AG09319 (cell line): ENCODE results near the gene KISS1.
"Not testable (repeated sequence)": the region's sequence is repeated elsewhere in the genome, so short reads cannot be mapped to it uniquely, and the experiment has no call there.

Experiments used
- DNase-seq: peaks from one replicate; pipeline ENCODE4 v3.0.0-alpha.2; 2010; ENCODE audit warnings: low read depth; ENCODE audit errors: extremely low read depth
- TF ChIP-seq, protein P1 (sequence below): IDR thresholded peaks from 2 replicates; pipeline ENCODE4 v1.5.1; 2011; ENCODE audit warnings: low read depth, mild to moderate bottlenecking, inconsistent platforms, low read length, moderate library complexity

Gene KISS1, protein sequence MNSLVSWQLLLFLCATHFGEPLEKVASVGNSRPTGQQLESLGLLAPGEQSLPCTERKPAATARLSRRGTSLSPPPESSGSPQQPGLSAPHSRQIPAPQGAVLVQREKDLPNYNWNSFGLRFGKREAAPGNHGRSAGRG

DNA sequence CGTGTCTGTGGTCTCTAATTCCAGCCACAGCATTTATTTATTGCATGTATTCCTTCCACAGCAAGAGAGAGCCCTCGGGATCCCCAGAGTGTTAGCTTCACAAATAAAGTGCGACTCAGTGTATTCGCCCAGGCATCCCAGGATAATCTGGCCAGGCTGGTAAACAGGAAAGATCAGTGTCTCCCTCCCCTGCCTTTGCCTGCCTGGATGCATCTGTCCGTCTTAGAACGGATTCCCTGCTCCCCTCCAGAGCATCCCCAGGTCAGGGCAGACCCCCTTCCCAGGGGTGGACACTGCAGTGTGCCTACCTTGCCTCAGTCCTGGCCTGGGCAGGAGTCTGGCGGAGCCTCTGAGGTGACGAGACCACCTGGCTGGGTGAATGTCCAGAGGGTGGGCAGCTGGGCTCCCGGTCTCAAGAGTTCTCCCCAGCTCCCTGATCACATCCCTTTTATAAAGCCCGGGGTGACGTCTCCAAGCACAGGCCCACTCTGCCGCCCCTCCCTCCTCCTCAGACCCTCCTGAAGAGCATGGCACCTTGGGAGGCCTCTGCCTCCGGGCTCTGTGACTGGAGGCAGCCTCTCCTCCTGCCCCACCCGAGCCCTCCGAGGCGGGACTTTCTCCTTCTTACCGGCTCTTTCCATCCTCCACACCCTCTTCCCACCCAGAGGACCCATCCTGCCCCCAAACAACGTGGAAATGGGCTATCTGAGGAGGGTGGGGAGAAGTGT is at the start of gene KISS1:
TSS of gene KISS1 (minus strand) at position 424 of the 728 bp plus-strand sequence. CDS start 3,615 bp downstream, outside the sequence.
- TF ChIP-seq, protein P1, sequence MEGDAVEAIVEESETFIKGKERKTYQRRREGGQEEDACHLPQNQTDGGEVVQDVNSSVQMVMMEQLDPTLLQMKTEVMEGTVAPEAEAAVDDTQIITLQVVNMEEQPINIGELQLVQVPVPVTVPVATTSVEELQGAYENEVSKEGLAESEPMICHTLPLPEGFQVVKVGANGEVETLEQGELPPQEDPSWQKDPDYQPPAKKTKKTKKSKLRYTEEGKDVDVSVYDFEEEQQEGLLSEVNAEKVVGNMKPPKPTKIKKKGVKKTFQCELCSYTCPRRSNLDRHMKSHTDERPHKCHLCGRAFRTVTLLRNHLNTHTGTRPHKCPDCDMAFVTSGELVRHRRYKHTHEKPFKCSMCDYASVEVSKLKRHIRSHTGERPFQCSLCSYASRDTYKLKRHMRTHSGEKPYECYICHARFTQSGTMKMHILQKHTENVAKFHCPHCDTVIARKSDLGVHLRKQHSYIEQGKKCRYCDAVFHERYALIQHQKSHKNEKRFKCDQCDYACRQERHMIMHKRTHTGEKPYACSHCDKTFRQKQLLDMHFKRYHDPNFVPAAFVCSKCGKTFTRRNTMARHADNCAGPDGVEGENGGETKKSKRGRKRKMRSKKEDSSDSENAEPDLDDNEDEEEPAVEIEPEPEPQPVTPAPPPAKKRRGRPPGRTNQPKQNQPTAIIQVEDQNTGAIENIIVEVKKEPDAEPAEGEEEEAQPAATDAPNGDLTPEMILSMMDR = no peak
- DNase-seq = no peak

DNA sequence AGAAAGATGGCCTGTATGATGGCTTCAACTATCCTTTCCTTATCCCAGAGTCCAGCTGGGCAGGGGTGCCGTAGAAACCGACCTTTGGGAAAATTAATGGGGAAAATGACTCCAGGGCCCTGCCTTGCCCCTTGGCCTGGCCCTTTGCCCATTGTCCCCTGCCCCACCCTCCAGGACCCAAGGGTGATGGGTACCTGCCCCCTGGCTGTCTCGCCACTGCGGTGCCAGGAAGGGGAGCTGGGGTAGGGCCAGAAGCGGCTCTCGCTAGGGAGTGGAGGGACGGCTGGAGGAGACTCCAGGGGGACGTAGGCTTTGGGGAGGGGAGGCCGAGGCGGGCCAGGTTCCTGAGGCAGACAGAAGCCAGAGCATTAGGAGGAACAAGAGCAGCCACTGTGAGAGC is 46.6 kb upstream of the KISS1 start:
- DNase-seq = no peak
- TF ChIP-seq, protein P1 = no peak

DNA sequence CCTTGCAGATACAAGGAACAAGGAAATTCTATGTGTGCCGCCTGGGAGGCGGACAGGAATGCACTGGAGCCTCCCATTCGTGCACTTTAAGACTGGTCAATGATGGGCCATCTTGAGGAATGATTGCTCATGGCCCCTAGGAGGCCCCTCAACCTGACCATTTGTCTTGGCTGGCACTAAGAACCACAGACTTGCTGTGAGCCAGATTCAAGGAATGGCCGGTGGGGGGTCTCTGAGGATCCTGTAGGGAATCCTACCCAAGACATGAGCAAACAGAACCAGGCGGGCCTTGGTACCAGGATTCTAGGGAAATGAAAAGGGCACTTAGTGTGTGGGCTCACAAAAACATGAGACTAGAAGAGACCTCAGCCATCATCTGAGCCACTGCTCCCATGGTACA is 45.6 kb upstream of the KISS1 start:
- DNase-seq = no peak
- TF ChIP-seq, protein P1 = no peak

DNA sequence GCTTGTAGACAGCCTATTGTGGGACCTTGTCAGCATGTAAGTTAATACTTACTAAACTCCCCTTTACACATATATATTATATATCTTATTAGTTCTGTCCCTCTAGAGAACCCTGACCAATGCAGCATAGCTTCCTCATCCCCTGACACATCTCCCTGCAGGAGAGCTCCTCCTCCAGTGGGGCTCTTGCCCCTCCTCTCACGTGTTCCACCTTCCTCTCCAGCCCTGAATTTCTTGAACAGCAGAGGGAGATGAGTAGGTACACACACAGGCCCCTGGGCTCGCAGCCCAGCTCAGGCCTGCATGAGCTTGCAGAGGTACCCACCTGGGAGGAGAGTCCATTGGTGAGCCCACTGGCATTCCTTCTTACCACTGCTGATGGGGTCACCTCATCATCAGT is 44.8 kb upstream of the KISS1 start:
- no peak for DNase-seq
- TF ChIP-seq, protein P1 = no peak

DNA sequence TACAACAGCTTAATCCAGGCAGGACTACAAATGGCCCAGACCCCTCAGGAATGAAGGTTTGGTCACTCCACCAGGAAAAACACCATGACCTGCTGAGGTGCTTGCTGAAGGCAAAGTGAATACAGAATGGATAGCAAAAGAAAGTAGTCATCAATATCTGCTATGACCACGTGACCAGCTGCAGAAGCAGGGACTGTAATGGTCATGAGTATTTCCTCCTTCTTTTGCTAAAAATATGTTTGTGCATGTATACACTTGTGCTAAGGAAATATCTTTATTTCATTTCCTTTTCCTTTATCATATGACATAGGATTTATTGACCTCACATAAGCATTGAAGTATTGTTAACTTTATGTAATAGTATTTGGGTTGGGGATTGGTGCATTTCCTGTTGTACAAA is 43.9 kb upstream of the KISS1 start:
- TF ChIP-seq, protein P1 = no peak
- no peak for DNase-seq

DNA sequence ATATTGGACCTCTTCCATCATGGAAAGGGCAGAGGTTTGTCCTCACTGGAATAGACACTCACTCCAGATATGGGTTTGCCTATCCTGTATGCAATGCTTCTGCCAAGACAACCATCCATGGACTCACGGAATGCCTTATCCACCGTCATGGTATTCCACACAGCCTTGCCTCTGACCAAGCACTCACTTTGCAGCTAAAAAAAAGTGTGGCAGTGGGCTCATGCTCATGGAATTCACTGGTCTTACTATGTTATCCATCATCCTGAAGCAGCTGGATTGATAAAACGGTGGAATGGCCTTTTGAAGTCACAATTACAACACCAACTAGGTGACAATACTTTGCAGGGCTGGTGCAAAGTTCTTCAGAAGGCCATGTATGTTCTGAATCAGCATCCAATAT is 43.1 kb upstream of the KISS1 start:
- DNase-seq = not testable (repeated sequence)

DNA sequence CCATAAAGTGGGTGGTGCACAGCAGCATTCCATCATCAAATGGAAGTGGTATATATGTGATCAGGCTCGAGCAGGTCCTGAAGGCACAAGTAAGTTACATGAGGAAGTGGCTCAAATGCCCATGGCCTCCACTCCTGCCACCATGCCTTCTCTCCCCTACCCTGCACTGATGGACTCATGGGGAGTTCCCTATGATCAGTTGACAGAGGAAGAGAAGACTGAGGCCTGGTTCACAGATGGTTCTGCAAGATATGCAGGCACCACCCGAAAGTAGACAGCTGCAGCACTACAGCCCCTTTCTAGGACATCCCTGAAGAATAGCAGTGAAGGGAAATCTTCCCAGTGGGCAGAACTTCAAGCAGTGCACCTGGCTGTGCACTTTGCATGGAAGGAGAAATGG is 42.2 kb upstream of the KISS1 start:
- not testable (repeated sequence) for DNase-seq

DNA sequence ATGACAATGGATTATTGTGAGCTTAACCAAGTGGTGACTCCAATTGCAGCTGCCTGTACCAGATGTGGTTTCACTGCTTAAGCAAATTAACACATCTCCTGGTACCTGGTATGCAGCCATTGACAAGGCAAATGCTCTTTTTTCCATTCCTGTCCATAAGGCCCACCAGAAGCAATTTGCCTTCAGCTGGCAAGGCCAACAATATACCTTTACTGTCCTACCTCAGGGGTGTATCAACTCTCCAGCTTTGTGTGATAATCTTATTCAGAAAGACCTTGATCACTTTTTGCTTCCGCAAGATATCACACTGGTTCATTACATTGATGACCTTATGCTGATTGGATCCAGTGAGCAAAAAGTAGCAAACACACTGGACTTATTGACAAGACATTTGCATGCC is 41.2 kb upstream of the KISS1 start:
- not testable (repeated sequence) for DNase-seq

DNA sequence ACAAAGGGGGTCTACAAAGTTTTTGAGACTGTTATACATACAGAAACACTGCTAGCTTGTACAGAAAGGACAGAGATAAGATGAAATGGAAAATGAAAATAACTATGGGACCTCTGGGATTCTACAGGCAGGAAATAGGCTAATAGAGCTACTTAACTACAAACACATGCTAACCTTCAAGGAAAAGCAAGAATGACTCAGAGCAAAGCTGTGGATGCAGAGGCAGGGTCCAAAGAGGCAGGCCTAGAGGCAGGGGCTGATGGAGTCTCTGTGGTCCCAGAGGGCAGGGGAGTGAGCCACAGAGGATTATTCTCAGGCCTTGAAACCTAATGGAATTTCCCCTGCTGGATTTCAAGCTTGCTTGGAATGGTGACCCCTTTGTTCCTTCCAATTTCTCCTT is 36.2 kb upstream of the KISS1 start:
- TF ChIP-seq, protein P1 = no peak
- peak; percentile 19 for DNase-seq
